Measurements from ENCODE around the gene YTHDF1. TPM values are rescaled to one million over a fixed set of nuclear protein-coding genes. Genes with fewer than 3 reads are reported as not detected.

Gene YTHDF1
- total RNA-seq, 1 experiment from 2014 or later = 85.4 TPM

GRCh38 chr20:63178889-63179686, 36.8 kb downstream of the YTHDF1 start:
- peaks cover 8% of the 10 kb centered on the region for H3K23me2 ChIP-seq (ENCODE audit: insufficient read length, low read depth, low read length, poor library complexity, severe bottlenecking)
- no peak overlapping the region for H3K23ac ChIP-seq (ENCODE audit: insufficient read length, low read depth, low read length)
- H3K56ac ChIP-seq (ENCODE audit: insufficient read length, low read depth, low read length) = no peak overlapping the region
- no peaks in the 10 kb centered on the region for H3K79me2 ChIP-seq (ENCODE audit: insufficient read depth, low read length)
- WGBS (ENCODE audit: extremely low coverage, insufficient read length, low lambda C conversion rate) = no CpG with 5 or more reads among the region's 74 CpGs
- H4K91ac ChIP-seq (ENCODE audit: insufficient read length, low read depth, low read length) = no peak overlapping the region
- Mint-ChIP-seq H3K4me1 (peaks cover 18 to 39% of the 10 kb centered on the region in 2 experiments), H3K27me3 (ENCODE audit: low read depth) (peaks cover 49% of the 10 kb centered on the region), H3K27ac (peak overlapping the region in 1 of 3 experiments; percentile 61; a peak in 1 of 7 replicates), H3K36me3 (ENCODE audit: insufficient read depth in 1 of 3, low read depth in 3 of 3) (peaks cover 0 to 1% (median 0%) of the 10 kb centered on the region in 3 experiments; a peak in 2 of 7 replicates), H3K4me3 (peak overlapping the region; percentile 59 to 76), H3K9me3 (no peaks in the 10 kb centered on the region)
- H2BK15ac ChIP-seq (ENCODE audit: low read depth, low read length) = no peak overlapping the region
- no peak overlapping the region for H3K27ac ChIP-seq (ENCODE audit: insufficient read length, low read depth, low read length)
- no peak overlapping the region for H2BK20ac ChIP-seq (ENCODE audit: low read depth, low read length, poor library complexity, severe bottlenecking)
- H3K4ac ChIP-seq (ENCODE audit: low read depth, low read length) = no peak overlapping the region
- H2AFZ ChIP-seq (ENCODE audit: low read length) = no peak overlapping the region
- H2BK5ac ChIP-seq (ENCODE audit: insufficient read length, low read length) = no peak overlapping the region
- H3K9me3 ChIP-seq (ENCODE audit: control insufficient read depth, low read depth, low read length) = no peaks in the 10 kb centered on the region
- no peak overlapping the region for H2AK5ac ChIP-seq (ENCODE audit: insufficient read length, low read length)
- H2BK12ac ChIP-seq (ENCODE audit: insufficient read length, low read depth, low read length) = no peak overlapping the region
- no peaks in the 10 kb centered on the region for H3K4me1 ChIP-seq (ENCODE audit: insufficient read depth, low read length)
- H3K9ac ChIP-seq (ENCODE audit: extremely low read depth, insufficient read length, low read length) = no peak overlapping the region
- peak overlapping the region; percentile 22 for H3K4me2 ChIP-seq (ENCODE audit: insufficient read depth, insufficient read length, low read length)
- no peak overlapping the region for H3T11ph ChIP-seq (ENCODE audit: low read length)
- H3K27me3 ChIP-seq (ENCODE audit: insufficient read depth, low read length) = peaks cover 27% of the 10 kb centered on the region; the same call in 1 of the 2 replicates
- no peak overlapping the region for H3K14ac ChIP-seq (ENCODE audit: insufficient read depth, low read length)
- H2BK120ac ChIP-seq (ENCODE audit: low read depth, low read length, poor library complexity, severe bottlenecking) = no peak overlapping the region
- TF ChIP-seq, protein P1, sequence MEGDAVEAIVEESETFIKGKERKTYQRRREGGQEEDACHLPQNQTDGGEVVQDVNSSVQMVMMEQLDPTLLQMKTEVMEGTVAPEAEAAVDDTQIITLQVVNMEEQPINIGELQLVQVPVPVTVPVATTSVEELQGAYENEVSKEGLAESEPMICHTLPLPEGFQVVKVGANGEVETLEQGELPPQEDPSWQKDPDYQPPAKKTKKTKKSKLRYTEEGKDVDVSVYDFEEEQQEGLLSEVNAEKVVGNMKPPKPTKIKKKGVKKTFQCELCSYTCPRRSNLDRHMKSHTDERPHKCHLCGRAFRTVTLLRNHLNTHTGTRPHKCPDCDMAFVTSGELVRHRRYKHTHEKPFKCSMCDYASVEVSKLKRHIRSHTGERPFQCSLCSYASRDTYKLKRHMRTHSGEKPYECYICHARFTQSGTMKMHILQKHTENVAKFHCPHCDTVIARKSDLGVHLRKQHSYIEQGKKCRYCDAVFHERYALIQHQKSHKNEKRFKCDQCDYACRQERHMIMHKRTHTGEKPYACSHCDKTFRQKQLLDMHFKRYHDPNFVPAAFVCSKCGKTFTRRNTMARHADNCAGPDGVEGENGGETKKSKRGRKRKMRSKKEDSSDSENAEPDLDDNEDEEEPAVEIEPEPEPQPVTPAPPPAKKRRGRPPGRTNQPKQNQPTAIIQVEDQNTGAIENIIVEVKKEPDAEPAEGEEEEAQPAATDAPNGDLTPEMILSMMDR (conservative IDR thresholded peaks at IDR 0.05) = peak; percentile 63
- H4K8ac ChIP-seq (replicated peaks; ENCODE audit: insufficient read length, low read depth, low read length) = no peak overlapping the region
- no peaks in the 10 kb centered on the region for H3K79me1 ChIP-seq (ENCODE audit: insufficient read depth, low read depth, low read length, poor library complexity, severe bottlenecking)
- H4K20me1 ChIP-seq (ENCODE audit: control insufficient read depth, insufficient read depth, insufficient read length) = no peaks in the 10 kb centered on the region
- H4K5ac ChIP-seq (ENCODE audit: insufficient read length, low read depth, low read length) = no peak overlapping the region
- peak; percentile 62 for DNase-seq
- H3K18ac ChIP-seq (ENCODE audit: insufficient read length, low read depth, low read length) = no peak overlapping the region
